ENCODE measurements around the gene NDUFS6. TPM values are rescaled to one million over a fixed set of nuclear protein-coding genes. Genes with fewer than 3 reads are reported as not detected.

The NDUFS6 gene
- total RNA-seq, 1 experiment from 2014 or later = 104 TPM

DNA sequence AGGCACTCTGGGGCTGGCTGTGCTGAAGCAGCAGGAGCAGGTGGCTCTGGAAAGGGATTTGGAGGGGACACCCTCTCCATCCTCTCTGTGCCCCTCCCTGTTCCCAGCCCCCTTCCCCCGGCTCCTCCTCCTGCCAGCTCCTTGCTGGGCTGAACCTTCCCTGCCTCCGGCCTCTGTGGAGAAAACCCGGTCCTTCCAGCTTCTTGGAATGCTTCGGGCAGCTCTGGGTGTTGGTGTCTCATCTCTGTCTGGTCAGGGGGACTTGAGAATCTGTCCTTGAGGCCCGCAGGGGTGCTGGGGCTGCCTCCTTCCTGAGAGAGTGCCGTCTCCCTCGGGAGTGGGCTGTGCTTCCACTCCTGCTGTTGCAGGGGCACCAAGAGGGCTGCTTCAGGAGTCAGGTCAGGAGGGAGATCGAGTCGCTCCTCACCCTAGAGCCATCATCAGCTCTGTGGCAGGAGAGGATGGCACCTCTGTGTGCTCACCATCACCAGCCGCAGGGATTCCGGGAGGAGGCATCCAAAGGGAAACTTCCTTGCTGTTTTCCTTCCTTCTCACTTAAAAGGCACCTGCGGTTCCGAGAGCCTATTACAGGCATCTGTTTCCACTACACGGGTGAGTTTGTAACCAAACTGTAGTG, 30.6 kb downstream of the NDUFS6 start:
- H3K79me2 ChIP-seq (ENCODE audit: low read length) = no peaks in the 10 kb centered on the region
- no peak for TF ChIP-seq EZH2phosphoT487 (IDR thresholded peaks at IDR 0.05; ENCODE audit: borderline replicate concordance, low read length)
- TF ChIP-seq EZH2 (IDR thresholded peaks at IDR 0.05; ENCODE audit: low read length, unreplicated experiment) = no peak
- TF ChIP-seq, protein P1, sequence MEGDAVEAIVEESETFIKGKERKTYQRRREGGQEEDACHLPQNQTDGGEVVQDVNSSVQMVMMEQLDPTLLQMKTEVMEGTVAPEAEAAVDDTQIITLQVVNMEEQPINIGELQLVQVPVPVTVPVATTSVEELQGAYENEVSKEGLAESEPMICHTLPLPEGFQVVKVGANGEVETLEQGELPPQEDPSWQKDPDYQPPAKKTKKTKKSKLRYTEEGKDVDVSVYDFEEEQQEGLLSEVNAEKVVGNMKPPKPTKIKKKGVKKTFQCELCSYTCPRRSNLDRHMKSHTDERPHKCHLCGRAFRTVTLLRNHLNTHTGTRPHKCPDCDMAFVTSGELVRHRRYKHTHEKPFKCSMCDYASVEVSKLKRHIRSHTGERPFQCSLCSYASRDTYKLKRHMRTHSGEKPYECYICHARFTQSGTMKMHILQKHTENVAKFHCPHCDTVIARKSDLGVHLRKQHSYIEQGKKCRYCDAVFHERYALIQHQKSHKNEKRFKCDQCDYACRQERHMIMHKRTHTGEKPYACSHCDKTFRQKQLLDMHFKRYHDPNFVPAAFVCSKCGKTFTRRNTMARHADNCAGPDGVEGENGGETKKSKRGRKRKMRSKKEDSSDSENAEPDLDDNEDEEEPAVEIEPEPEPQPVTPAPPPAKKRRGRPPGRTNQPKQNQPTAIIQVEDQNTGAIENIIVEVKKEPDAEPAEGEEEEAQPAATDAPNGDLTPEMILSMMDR (conservative IDR thresholded peaks at IDR 0.05; ENCODE audit: low read depth, low read length) = no peak
- no peak overlapping the region for H3K4me3 ChIP-seq (ENCODE audit: low read length)
- intact Hi-C loops (cut with micrococcal nuclease) = no loop called here
- peaks cover 4% of the 10 kb centered on the region for H3K27me3 ChIP-seq (ENCODE audit: low read length)
- H3K9me3 ChIP-seq (ENCODE audit: low read length) = no peaks in the 10 kb centered on the region
- H3K4me1 ChIP-seq (ENCODE audit: insufficient read depth, low read length) = no peaks in the 10 kb centered on the region
- no peak overlapping the region for H3K27ac ChIP-seq (ENCODE audit: low read length)
- no peaks in the 10 kb centered on the region for H3K9me2 ChIP-seq (replicated peaks; ENCODE audit: low read length)
- H4K20me1 ChIP-seq (ENCODE audit: low read length) = no peaks in the 10 kb centered on the region
- no peak overlapping the region for H3K9ac ChIP-seq (ENCODE audit: low read length)
- no peaks in the 10 kb centered on the region for H3K36me3 ChIP-seq (ENCODE audit: low read depth, low read length)
- ATAC-seq (no peak), DNase-seq (no peak)
- POLR2A ChIA-PET (ENCODE audit: unreplicated experiment) = no interaction called here
- no peak overlapping the region for H2AFZ ChIP-seq (ENCODE audit: low read length)
- no TSS peak for BruUV-seq (replicated peaks)
- CTCF ChIA-PET = no interaction called here
- H3F3A ChIP-seq (ENCODE audit: low read length, unreplicated experiment) = no peaks in the 10 kb centered on the region
- H3K4me2 ChIP-seq (ENCODE audit: low read length) = no peak overlapping the region

DNA sequence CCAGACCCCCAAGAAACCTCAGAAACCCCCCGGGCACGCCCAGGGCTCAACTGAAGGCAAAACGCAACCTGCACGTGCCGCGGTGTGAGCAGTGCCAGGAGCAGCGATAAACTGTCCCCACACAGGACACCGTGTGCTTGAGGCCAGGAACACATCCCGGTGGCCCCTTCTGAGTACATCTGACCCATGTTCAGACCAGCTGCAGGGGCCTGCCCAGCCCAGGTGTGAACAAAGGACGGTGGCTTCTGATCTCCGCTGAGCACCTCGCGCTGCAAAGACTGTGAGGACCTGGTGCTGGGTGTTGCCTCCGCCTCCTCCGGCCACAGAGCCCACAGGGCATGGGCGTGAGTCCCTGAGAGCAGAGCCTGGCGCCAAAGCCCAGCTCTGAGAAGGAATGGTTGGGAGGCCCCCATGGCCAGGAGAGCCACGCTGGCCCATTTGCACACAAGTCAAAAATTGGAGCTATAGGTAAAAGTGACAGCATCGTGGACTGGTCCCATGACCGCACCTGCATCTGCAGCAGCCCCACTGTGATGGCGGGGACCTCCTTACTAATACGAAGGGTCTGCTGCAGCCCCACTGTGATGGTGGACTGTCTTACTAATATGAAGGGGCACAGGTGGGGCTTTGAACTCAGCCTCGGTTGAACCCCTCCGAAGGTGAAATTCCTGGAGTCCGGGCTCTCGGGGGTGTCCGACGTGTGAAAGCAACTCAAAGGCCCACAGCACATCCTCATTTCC, 31.5 kb downstream of the NDUFS6 start:
- no peaks in the 10 kb centered on the region for H4K20me1 ChIP-seq (ENCODE audit: low read length)
- H2AFZ ChIP-seq (ENCODE audit: low read length) = no peak overlapping the region
- no peaks in the 10 kb centered on the region for H3K9me2 ChIP-seq (replicated peaks; ENCODE audit: low read length)
- no peaks in the 10 kb centered on the region for H3K79me2 ChIP-seq (ENCODE audit: low read length)
- TF ChIP-seq EZH2phosphoT487 (IDR thresholded peaks at IDR 0.05; ENCODE audit: borderline replicate concordance, low read length) = no peak
- no peak for TF ChIP-seq EZH2 (IDR thresholded peaks at IDR 0.05; ENCODE audit: low read length, unreplicated experiment)
- TF ChIP-seq, protein P1 (conservative IDR thresholded peaks at IDR 0.05; ENCODE audit: low read depth, low read length) = no peak
- H3K4me1 ChIP-seq (ENCODE audit: insufficient read depth, low read length) = no peaks in the 10 kb centered on the region
- peaks cover 4% of the 10 kb centered on the region for H3K27me3 ChIP-seq (ENCODE audit: low read length)
- BruUV-seq (replicated peaks) = no TSS peak
- ChIA-PET POLR2A (ENCODE audit: unreplicated experiment) (no interaction called here), CTCF (no interaction called here)
- no peak overlapping the region for H3K4me2 ChIP-seq (ENCODE audit: low read length)
- intact Hi-C loops (cut with micrococcal nuclease) = no loop called here
- no peak for DNase-seq
- H3K4me3 ChIP-seq (ENCODE audit: low read length) = no peak overlapping the region
- H3F3A ChIP-seq (ENCODE audit: low read length, unreplicated experiment) = no peaks in the 10 kb centered on the region
- no peaks in the 10 kb centered on the region for H3K36me3 ChIP-seq (ENCODE audit: low read depth, low read length)
- ATAC-seq = no peak
- no peak overlapping the region for H3K9ac ChIP-seq (ENCODE audit: low read length)
- no peak overlapping the region for H3K27ac ChIP-seq (ENCODE audit: low read length)
- H3K9me3 ChIP-seq (ENCODE audit: low read length) = no peaks in the 10 kb centered on the region
